Measurements from ENCODE around the gene RUVBL2. TPM values are rescaled to one million over a fixed set of nuclear protein-coding genes. Genes with fewer than 3 reads are reported as not detected.

RUVBL2 gene
- 55.3 TPM for polyA plus RNA-seq (ENCODE audit: insufficient read length)

GRCh38 chr19:48993175-48994034 is at the start of gene RUVBL2, which contains the start of gene GYS1:
Gene RUVBL2, plus strand, starts transcription at chr19:48993887. Its CDS starts 25 bp downstream, at chr19:48993912.
Gene GYS1, minus strand, starts transcription at chr19:48993309. Its CDS starts 197 bp downstream, at chr19:48993112.
- DNase-seq (ENCODE audit: low read depth): peak; percentile 98

GRCh38 chr19:48945415-48945814 is 48.3 kb upstream of the RUVBL2 start:
- DNase-seq (ENCODE audit: low read depth): no peak

- DNase-seq (ENCODE audit: low read depth): no peak
Observed at GRCh38 chr19:48945817-48946216, 47.9 kb upstream of the RUVBL2 start.

- no peak for DNase-seq (ENCODE audit: low read depth)
Observed at GRCh38 chr19:48946463-48947257, 47.0 kb upstream of the RUVBL2 start.

- no peak for DNase-seq (ENCODE audit: low read depth)
Observed at GRCh38 chr19:48947258-48947542, 46.5 kb upstream of the RUVBL2 start.

- no peak for DNase-seq (ENCODE audit: low read depth)
Observed at GRCh38 chr19:48950159-48950558, 43.5 kb upstream of the RUVBL2 start.

GRCh38 chr19:48950830-48951519 is 42.7 kb upstream of the RUVBL2 start:
- no peak for DNase-seq (ENCODE audit: low read depth)

- DNase-seq (ENCODE audit: low read depth): no peak
Observed at GRCh38 chr19:48953141-48953540, 40.5 kb upstream of the RUVBL2 start.

- no peak for DNase-seq (ENCODE audit: low read depth)
Observed at GRCh38 chr19:48953990-48954594, 39.6 kb upstream of the RUVBL2 start.

GRCh38 chr19:48954595-48955307 is 38.9 kb upstream of the RUVBL2 start, which contains the start of gene BAX:
Gene BAX, plus strand, starts transcription at chr19:48954875. Its CDS starts 54 bp downstream, at chr19:48954929.
- peak; percentile 82 for DNase-seq (ENCODE audit: low read depth)

- no peak for DNase-seq (ENCODE audit: low read depth)
Observed at GRCh38 chr19:48955308-48955958, 38.3 kb upstream of the RUVBL2 start.

GRCh38 chr19:48958006-48958405 is 35.7 kb upstream of the RUVBL2 start:
- DNase-seq (ENCODE audit: low read depth): no peak

- no peak for DNase-seq (ENCODE audit: low read depth)
Observed at GRCh38 chr19:48959341-48960239, 34.1 kb upstream of the RUVBL2 start.

GRCh38 chr19:48961051-48961649 is 32.5 kb upstream of the RUVBL2 start:
- no peak for DNase-seq (ENCODE audit: low read depth)

- no peak for DNase-seq (ENCODE audit: low read depth)
Observed at GRCh38 chr19:48961673-48962028, 32.0 kb upstream of the RUVBL2 start.

- no peak for DNase-seq (ENCODE audit: low read depth)
Observed at GRCh38 chr19:48962029-48962848, 31.4 kb upstream of the RUVBL2 start.

- DNase-seq (ENCODE audit: low read depth): no peak
Observed at GRCh38 chr19:48962849-48963165, 30.9 kb upstream of the RUVBL2 start.
